Heart left ventricle (tissue), 13 donors: ENCODE results near the gene MED6.

Source experiments
- POLR2A ChIP-seq, 2 donors: fragments of 450-650 bp; IDR thresholded peaks; one replicate each; pipeline ENCODE4 v1.6.1; 2017; ENCODE audit warnings: antibody characterized with exemption in 2 of 2, mild to moderate bottlenecking in 2 of 2, moderate library complexity in 2 of 2
- TF ChIP-seq, protein P1 (sequence below), 12 donors: fragments of 200-600 bp; sonication (generic) in 4 of 12; IDR thresholded peaks; one replicate each; pipeline versions ENCODE4 v1.5.0 to v1.8.0; 2018 to 2022; ENCODE audit warnings: antibody characterized with exemption in 12 of 12, mild to moderate bottlenecking in 5 of 12
- donor health status: ischemic (EF 13 %, LVEDD 7.1; RV severe dilation, severe dysfunction).
- donor health status: DM: no; HTN: yes; CAD: no.
- donor health status: DM: no; HTN: no; CAD: no.
- donor health status: ischemic (EF 25% LVEDD 6.9; RV normal size, moderate dysfunction).
- donor health status: ischemic (EF 25% LVEDD 5.7; RV mildly dilated, moderate dysfunction).
- donor health status: ischemic (EF 35%, LVEDD 5.7; RV mildly dilated, moderate dysfunction).
- donor health status: nonischemic (EF 11% LVEDD 7.7; RV severe dilation, severe dysfunction).
- donor health status: DM: yes; HTN: yes; CAD: no.
- donor health status: PGD.
- donor health status: ischemic (EF 29% LVEDD 5.4; RV normal size, mild dysfunction).
- donor health status: nonischemic (EF 23%, LVEDD 6.1; RV moderate dilation, normal function).

DNA sequence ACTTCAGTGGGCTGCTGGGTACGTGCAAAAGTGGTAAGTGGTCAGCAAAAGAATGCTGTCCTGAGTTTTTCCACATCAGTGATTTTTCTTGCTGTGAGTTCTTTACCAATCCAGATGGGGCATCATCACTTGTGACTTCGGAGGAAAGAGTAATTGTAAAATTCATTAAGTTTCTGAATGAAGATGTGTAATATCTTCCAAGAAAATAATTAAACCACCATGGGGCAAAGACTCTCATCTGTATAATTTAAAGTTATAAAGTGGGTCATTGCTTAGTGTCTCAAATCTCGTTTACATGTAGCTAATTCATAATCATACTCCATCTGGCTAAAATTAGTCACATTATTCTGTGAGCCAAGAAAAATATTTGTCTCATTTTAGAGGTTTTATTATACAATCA lies 10.8 kb upstream of the MED6 start:
- TF ChIP-seq, protein P1, sequence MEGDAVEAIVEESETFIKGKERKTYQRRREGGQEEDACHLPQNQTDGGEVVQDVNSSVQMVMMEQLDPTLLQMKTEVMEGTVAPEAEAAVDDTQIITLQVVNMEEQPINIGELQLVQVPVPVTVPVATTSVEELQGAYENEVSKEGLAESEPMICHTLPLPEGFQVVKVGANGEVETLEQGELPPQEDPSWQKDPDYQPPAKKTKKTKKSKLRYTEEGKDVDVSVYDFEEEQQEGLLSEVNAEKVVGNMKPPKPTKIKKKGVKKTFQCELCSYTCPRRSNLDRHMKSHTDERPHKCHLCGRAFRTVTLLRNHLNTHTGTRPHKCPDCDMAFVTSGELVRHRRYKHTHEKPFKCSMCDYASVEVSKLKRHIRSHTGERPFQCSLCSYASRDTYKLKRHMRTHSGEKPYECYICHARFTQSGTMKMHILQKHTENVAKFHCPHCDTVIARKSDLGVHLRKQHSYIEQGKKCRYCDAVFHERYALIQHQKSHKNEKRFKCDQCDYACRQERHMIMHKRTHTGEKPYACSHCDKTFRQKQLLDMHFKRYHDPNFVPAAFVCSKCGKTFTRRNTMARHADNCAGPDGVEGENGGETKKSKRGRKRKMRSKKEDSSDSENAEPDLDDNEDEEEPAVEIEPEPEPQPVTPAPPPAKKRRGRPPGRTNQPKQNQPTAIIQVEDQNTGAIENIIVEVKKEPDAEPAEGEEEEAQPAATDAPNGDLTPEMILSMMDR (IDR thresholded peaks at IDR 0.05), result no peak
- TF ChIP-seq POLR2A (IDR thresholded peaks at IDR 0.05), result no peak
